ENCODE measurements around the gene TTYH3.

Gene TTYH3

DNA sequence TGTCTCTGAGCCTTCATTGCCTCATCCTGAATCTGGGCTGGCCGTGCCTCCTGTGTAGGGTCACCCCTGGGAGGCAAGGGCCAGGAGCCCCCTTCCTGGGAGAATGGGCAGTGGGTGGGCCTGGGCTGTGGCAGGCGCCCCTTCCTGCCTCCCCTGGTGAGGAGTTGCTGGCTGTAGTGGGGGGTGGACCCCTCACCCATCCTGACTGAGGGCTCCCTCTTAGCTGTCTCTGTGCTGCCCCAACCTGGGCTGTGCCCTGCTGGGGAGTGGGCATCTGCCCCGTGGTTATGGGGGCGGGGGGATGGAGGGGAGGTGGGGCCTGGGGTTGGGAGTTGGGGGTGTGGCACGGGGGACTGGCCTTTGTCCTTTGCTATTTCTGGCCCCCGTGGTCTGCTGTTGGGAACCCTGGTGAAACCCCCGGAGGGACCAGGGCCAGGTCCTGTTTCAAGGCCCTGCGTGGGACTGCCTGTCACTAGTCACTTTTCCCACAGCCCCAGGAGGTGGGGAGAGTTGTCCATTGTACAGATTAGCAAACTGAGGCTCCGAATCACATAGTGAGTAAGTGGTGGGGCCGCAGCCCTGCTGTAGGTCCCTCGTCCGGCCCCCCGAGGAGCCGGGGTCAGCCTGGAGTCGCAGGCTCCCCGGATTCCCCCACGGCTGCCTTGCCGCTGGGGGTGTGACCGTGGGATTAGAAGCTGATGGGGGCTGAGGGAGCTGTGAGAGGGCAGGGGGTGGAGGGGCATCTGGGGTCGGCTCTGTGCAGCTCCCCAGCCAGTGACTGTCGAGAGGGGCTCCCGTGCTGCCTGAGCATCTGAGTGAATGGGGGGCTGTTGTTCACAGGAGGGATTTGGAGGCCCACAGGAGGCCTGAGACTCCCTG lies 2.7 kb downstream of the TTYH3 start:
- H2BK120ac ChIP-seq (ENCODE audit: insufficient read depth, low read length, poor library complexity), result no peak overlapping the region
- no CpG with 5 or more reads among the region's 22 CpGs for WGBS (ENCODE audit: extremely low coverage, insufficient coverage, insufficient read length)

DNA sequence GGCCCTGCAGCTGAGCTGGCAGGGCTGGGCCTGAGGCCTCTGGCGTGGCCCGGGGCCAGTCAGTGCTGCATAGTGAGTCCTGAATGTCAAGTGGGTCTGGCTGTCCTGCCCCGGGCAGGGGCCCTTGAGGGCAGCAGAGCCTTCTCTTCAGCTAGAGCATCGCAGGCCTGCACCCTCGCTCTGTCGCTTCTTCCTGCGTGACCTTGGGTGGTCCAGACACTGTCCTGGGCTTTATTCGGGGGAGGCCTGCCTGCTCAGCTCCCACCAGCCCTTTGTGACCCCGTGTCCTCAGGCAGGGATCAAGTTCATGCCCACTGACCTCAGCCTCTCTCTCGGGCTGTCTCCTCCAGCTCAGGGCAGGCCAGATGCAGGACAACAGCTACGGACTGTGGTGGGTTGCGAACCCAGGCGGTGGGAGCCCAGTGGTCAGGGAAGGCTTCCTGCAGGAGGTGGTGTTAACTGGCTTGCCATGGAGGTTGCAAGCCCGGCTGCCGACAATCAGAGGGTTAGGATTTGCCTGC lies 3.4 kb downstream of the TTYH3 start:
- Histone ChIP-seq H3K9me3 (ENCODE audit: insufficient read depth, low read depth, low read length) (no peaks in the 10 kb centered on the region), H3K18ac (ENCODE audit: low read length) (peak overlapping the region; percentile 8), H3K36me3 (ENCODE audit: control insufficient read depth in 1 of 2, insufficient read depth in 2 of 2, low read length in 2 of 2) (peaks cover 24 to 29% of the 10 kb centered on the region in 2 experiments), H2BK12ac (ENCODE audit: low read length) (no peak overlapping the region), H4K91ac (ENCODE audit: low read depth, low read length) (no peak overlapping the region), H3K23ac (ENCODE audit: low read length) (no peak overlapping the region), H2AFZ (ENCODE audit: insufficient read depth, low read length, poor library complexity) (no peak overlapping the region), H3K9ac (ENCODE audit: low read length) (no peak overlapping the region), H3K14ac (ENCODE audit: low read length) (no peak overlapping the region), H2BK120ac (ENCODE audit: insufficient read depth, low read length, poor library complexity) (no peak overlapping the region), H3K27me3 (ENCODE audit: insufficient read depth, low read length) (no peaks in the 10 kb centered on the region), H3K79me2 (ENCODE audit: control insufficient read depth, insufficient read depth, low read length, poor library complexity) (peaks cover 38% of the 10 kb centered on the region), H4K8ac (ENCODE audit: low read depth, low read length) (no peak overlapping the region), H3K27ac (ENCODE audit: low read depth, low read length) (no peak overlapping the region), H3K4me2 (ENCODE audit: low read length) (no peak overlapping the region), H3K79me1 (ENCODE audit: low read length) (peaks cover 20% of the 10 kb centered on the region), H2BK5ac (ENCODE audit: low read depth, low read length, poor library complexity) (no peak overlapping the region), H3K4ac (ENCODE audit: low read depth, low read length) (peak overlapping the region; percentile 44), H4K12ac (ENCODE audit: low read depth, low read length) (no peak overlapping the region), H3K4me1 (ENCODE audit: control insufficient read depth in 1 of 2, insufficient read depth in 2 of 2, low read length in 2 of 2) (peaks cover 29 to 41% of the 10 kb centered on the region in 2 experiments), H2AK5ac (ENCODE audit: low read length) (no peak overlapping the region), H3K4me3 (ENCODE audit: low read depth, low read length) (no peak overlapping the region)
- DNase-seq, result peak; percentile 80 to 89
- no CpG with 5 or more reads among the region's 15 CpGs for WGBS (ENCODE audit: extremely low coverage, insufficient coverage, insufficient read length)

More for the DNA sequence above, 2.7 kb downstream of the TTYH3 start:
- H3K27me3 ChIP-seq (ENCODE audit: insufficient read depth, low read length), result no peaks in the 10 kb centered on the region
- no peak overlapping the region for H2BK5ac ChIP-seq (ENCODE audit: low read depth, low read length, poor library complexity)
- H3K9ac ChIP-seq (ENCODE audit: low read length), result no peak overlapping the region
- peaks cover 29 to 41% of the 10 kb centered on the region in 2 experiments for H3K4me1 ChIP-seq (ENCODE audit: control insufficient read depth in 1 of 2, insufficient read depth in 2 of 2, low read length in 2 of 2)
- no peak overlapping the region for H4K12ac ChIP-seq (ENCODE audit: low read depth, low read length)
- peak overlapping the region; percentile 56 for H3K18ac ChIP-seq (ENCODE audit: low read length)
- H3K4me3 ChIP-seq (ENCODE audit: low read depth, low read length), result no peak overlapping the region
- H3K4me2 ChIP-seq (ENCODE audit: low read length), result peak overlapping the region; percentile 91
- H4K91ac ChIP-seq (ENCODE audit: low read depth, low read length), result peak overlapping the region; percentile 7
- H2AFZ ChIP-seq (ENCODE audit: insufficient read depth, low read length, poor library complexity), result no peak overlapping the region
- H3K79me2 ChIP-seq (ENCODE audit: control insufficient read depth, insufficient read depth, low read length, poor library complexity), result peaks cover 38% of the 10 kb centered on the region
- no peak overlapping the region for H3K23ac ChIP-seq (ENCODE audit: low read length)
- peak overlapping the region; percentile 44 for H3K4ac ChIP-seq (ENCODE audit: low read depth, low read length)
- H3K14ac ChIP-seq (ENCODE audit: low read length), result peak overlapping the region; percentile 1
- H2AK5ac ChIP-seq (ENCODE audit: low read length), result peak overlapping the region; percentile 0
- peak overlapping the region; percentile 63 for H3K27ac ChIP-seq (ENCODE audit: low read depth, low read length)
- no peak overlapping the region for H2BK12ac ChIP-seq (ENCODE audit: low read length)
- peaks cover 20% of the 10 kb centered on the region for H3K79me1 ChIP-seq (ENCODE audit: low read length)
- peak overlapping the region; percentile 5 for H4K8ac ChIP-seq (ENCODE audit: low read depth, low read length)
- no peaks in the 10 kb centered on the region for H3K9me3 ChIP-seq (ENCODE audit: insufficient read depth, low read depth, low read length)
- H3K36me3 ChIP-seq (ENCODE audit: control insufficient read depth in 1 of 2, insufficient read depth in 2 of 2, low read length in 2 of 2), result peaks cover 18 to 23% of the 10 kb centered on the region in 2 experiments
- no peak for DNase-seq

DNA sequence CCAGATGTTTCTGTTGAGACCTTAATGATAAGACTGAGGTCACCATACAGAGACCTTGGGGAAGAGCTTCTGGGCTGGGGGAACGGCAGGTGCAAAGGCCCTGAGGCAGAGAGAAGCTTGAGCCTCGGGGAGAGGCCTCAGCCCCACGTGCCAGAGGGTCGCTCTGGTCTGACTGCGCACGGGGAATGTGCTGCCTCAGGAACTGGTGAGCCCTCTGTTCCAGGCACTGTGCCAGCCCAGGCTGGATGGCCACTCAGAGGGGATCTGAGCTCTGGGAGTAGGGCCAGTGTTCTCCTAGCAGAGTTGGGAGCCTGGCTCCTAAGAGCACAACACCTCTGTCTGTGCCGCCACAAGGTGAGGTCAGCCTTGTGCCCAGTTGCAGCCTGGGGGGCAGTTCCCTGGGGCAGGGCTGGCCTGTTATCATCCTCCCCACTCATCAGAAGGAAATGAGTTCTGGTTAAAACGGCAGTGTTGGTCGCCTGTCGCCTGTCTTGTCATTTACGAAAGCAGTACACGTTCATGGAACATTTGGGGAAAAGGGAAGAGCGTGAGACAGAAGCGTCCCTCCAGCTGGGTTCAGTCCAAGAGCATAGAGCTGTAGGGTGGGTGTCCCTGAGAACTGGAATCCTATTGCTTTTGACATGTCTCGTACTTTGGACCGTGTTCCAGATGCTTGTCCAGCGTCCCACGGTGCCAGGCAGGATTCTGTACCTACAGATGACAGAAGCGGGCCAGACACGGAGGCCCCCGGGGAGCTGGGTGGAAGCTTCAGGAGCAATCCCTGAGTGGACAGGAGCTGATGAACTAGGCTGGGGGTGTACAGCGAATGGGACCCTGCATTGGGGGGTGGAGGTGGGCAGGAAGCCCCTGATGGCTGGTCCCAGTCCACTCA lies 4.3 kb downstream of the TTYH3 start:
- Histone ChIP-seq H3K4me2 (ENCODE audit: low read length) (no peak overlapping the region), H2BK120ac (ENCODE audit: insufficient read depth, low read length, poor library complexity) (no peak overlapping the region), H3K4me1 (ENCODE audit: control insufficient read depth in 1 of 2, insufficient read depth in 2 of 2, low read length in 2 of 2) (peaks cover 36 to 49% of the 10 kb centered on the region in 2 experiments), H3K9ac (ENCODE audit: low read length) (no peak overlapping the region), H2AK5ac (ENCODE audit: low read length) (no peak overlapping the region), H3K79me1 (ENCODE audit: low read length) (peaks cover 22% of the 10 kb centered on the region), H3K27me3 (ENCODE audit: insufficient read depth, low read length) (no peaks in the 10 kb centered on the region), H2BK5ac (ENCODE audit: low read depth, low read length, poor library complexity) (no peak overlapping the region), H3K4ac (ENCODE audit: low read depth, low read length) (peak overlapping the region; percentile 44), H3K23ac (ENCODE audit: low read length) (no peak overlapping the region), H3K18ac (ENCODE audit: low read length) (peak overlapping the region; percentile 5), H2BK12ac (ENCODE audit: low read length) (no peak overlapping the region), H3K14ac (ENCODE audit: low read length) (no peak overlapping the region), H4K8ac (ENCODE audit: low read depth, low read length) (no peak overlapping the region), H3K4me3 (ENCODE audit: low read depth, low read length) (no peak overlapping the region), H2AFZ (ENCODE audit: insufficient read depth, low read length, poor library complexity) (no peak overlapping the region), H3K36me3 (ENCODE audit: control insufficient read depth in 1 of 2, insufficient read depth in 2 of 2, low read length in 2 of 2) (peaks cover 28 to 32% of the 10 kb centered on the region in 2 experiments), H4K91ac (ENCODE audit: low read depth, low read length) (no peak overlapping the region), H3K27ac (ENCODE audit: low read depth, low read length) (no peak overlapping the region), H3K79me2 (ENCODE audit: control insufficient read depth, insufficient read depth, low read length, poor library complexity) (peaks cover 38% of the 10 kb centered on the region), H3K9me3 (ENCODE audit: insufficient read depth, low read depth, low read length) (no peaks in the 10 kb centered on the region), H4K12ac (ENCODE audit: low read depth, low read length) (no peak overlapping the region)
- WGBS (ENCODE audit: extremely low coverage, insufficient coverage, insufficient read length), result no CpG with 5 or more reads among the region's 22 CpGs
- DNase-seq, result peak in 1 of 2 donors; percentile 14

DNA sequence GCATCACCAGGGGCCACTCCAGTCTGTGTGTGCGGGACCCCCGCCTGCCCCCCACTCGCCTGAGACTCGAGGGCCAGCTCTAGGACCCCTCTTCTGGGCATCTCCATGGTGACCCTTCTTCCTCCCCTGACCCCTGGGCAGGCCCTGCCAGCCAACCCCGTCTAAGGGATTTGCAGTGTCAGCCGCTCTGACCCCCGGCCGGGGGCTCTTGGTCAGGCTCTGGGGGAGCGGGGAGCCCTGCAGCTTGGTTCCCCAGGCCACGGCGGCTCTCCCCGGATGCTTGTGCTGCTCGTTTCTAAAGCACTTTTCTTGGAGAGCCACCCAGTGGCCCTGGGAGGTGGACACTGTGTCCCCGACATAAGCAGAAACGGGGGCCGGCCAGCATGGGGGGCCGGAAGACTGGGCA lies 5.3 kb downstream of the TTYH3 start:
- Histone ChIP-seq H3K36me3 (ENCODE audit: control insufficient read depth in 1 of 2, insufficient read depth in 2 of 2, low read length in 2 of 2) (peaks cover 28 to 34% of the 10 kb centered on the region in 2 experiments), H3K14ac (ENCODE audit: low read length) (no peak overlapping the region), H2BK5ac (ENCODE audit: low read depth, low read length, poor library complexity) (no peak overlapping the region), H2BK120ac (ENCODE audit: insufficient read depth, low read length, poor library complexity) (no peak overlapping the region), H3K27me3 (ENCODE audit: insufficient read depth, low read length) (no peaks in the 10 kb centered on the region), H3K18ac (ENCODE audit: low read length) (no peak overlapping the region), H3K27ac (ENCODE audit: low read depth, low read length) (no peak overlapping the region), H2AFZ (ENCODE audit: insufficient read depth, low read length, poor library complexity) (no peak overlapping the region), H3K4me1 (ENCODE audit: control insufficient read depth in 1 of 2, insufficient read depth in 2 of 2, low read length in 2 of 2) (peaks cover 41 to 54% of the 10 kb centered on the region in 2 experiments), H3K79me2 (ENCODE audit: control insufficient read depth, insufficient read depth, low read length, poor library complexity) (peaks cover 40% of the 10 kb centered on the region), H4K12ac (ENCODE audit: low read depth, low read length) (no peak overlapping the region), H3K4me2 (ENCODE audit: low read length) (no peak overlapping the region), H3K4ac (ENCODE audit: low read depth, low read length) (peak overlapping the region; percentile 49), H3K4me3 (ENCODE audit: low read depth, low read length) (no peak overlapping the region), H3K9ac (ENCODE audit: low read length) (no peak overlapping the region), H2BK12ac (ENCODE audit: low read length) (no peak overlapping the region), H2AK5ac (ENCODE audit: low read length) (no peak overlapping the region), H3K9me3 (ENCODE audit: insufficient read depth, low read depth, low read length) (no peaks in the 10 kb centered on the region), H3K23ac (ENCODE audit: low read length) (no peak overlapping the region), H3K79me1 (ENCODE audit: low read length) (peaks cover 28% of the 10 kb centered on the region), H4K8ac (ENCODE audit: low read depth, low read length) (no peak overlapping the region), H4K91ac (ENCODE audit: low read depth, low read length) (no peak overlapping the region)
- no peak for DNase-seq
- no CpG with 5 or more reads among the region's 17 CpGs for WGBS (ENCODE audit: extremely low coverage, insufficient coverage, insufficient read length)
